Activated T-helper 2 cell treated with anti-CD3 and anti-CD28 coated beads, Interferon-gamma antibody, Interleukin-2, Interleukin-4, amounts not matched to agents 10 μg/mL and 5 μg/mL and 100 μg/mL, durations not matched to agents 14 hours and 24 hours and 36 hours (primary cell): ENCODE measurements around the gene TNFSF13. TPM values are rescaled to one million over a fixed set of nuclear protein-coding genes. Genes with fewer than 3 reads are reported as not detected.
"Not testable (repeated sequence)": the region's sequence is repeated elsewhere in the genome, so short reads cannot be mapped to it uniquely, and the experiment has no call there.

Experiments used
- DNase-seq: peaks from one replicate; pipeline ENCODE4 v3.0.0; 2021; ENCODE audit warnings: low spot score
- H3K27ac Mint-ChIP-seq: one replicate; pipeline ENCODE4 v1.8.0; 2021; ENCODE audit warnings: mixed read lengths
- H3K27me3 Mint-ChIP-seq: one replicate; pipeline ENCODE4 v1.8.0; 2021; ENCODE audit warnings: low read depth, mixed read lengths
- H3K36me3 Mint-ChIP-seq: one replicate; pipeline ENCODE4 v1.8.0; 2021; ENCODE audit warnings: low read depth, mixed read lengths
- H3K4me1 Mint-ChIP-seq: one replicate; pipeline ENCODE4 v1.8.0; 2021; ENCODE audit warnings: low read depth, mixed read lengths
- H3K4me3 Mint-ChIP-seq: one replicate; pipeline ENCODE4 v1.8.0; 2021; ENCODE audit warnings: low read depth, mild to moderate bottlenecking, moderate library complexity, mixed read lengths
- H3K9me3 Mint-ChIP-seq: one replicate; pipeline ENCODE4 v1.8.0; 2021; ENCODE audit warnings: mixed read lengths
- intact Hi-C: fragments of 100-400 bp; cut with micrococcal nuclease; formaldehyde crosslinking; loops from one replicate; pipeline ENCODE4 v1.15.1; 2023
- total RNA-seq: library from RNA; stranded (reverse); gene quantifications from 2 replicates; pipeline ENCODE4 v1.2.3, GENCODE V29; 2022

The TNFSF13 gene
- total RNA-seq, 1 donor from 2014 or later = 2.9 TPM

GRCh38 chr17:7593296-7593695 is 34.7 kb downstream of the TNFSF13 start:
- Mint-ChIP-seq H3K27me3 (no peaks in the 10 kb centered on the region), H3K4me1 (no peaks in the 10 kb centered on the region), H3K27ac (no peak overlapping the region), H3K4me3 (no peak overlapping the region), H3K9me3 (no peaks in the 10 kb centered on the region), H3K36me3 (peaks cover 70% of the 10 kb centered on the region)
- intact Hi-C loops = no loop called here
- DNase-seq = no peak

GRCh38 chr17:7597561-7597960 is 39.0 kb downstream of the TNFSF13 start:
- peaks cover 72% of the 10 kb centered on the region for H3K36me3 Mint-ChIP-seq

GRCh38 chr17:7606280-7606679 is 47.7 kb downstream of the TNFSF13 start:
- no peak for DNase-seq
- Mint-ChIP-seq H3K27me3 (no peaks in the 10 kb centered on the region), H3K4me3 (no peak overlapping the region), H3K9me3 (no peaks in the 10 kb centered on the region), H3K4me1 (peaks cover 8% of the 10 kb centered on the region), H3K27ac (no peak overlapping the region), H3K36me3 (peaks cover 57% of the 10 kb centered on the region)
- intact Hi-C loops = no loop called here

More at GRCh38 chr17:7597561-7597960, 39.0 kb downstream of the TNFSF13 start:
- H3K4me3 Mint-ChIP-seq, DNase-seq, H3K27me3 Mint-ChIP-seq, H3K4me1 Mint-ChIP-seq, intact Hi-C loops, H3K27ac Mint-ChIP-seq, H3K9me3 Mint-ChIP-seq: not testable (repeated sequence)

DNA sequence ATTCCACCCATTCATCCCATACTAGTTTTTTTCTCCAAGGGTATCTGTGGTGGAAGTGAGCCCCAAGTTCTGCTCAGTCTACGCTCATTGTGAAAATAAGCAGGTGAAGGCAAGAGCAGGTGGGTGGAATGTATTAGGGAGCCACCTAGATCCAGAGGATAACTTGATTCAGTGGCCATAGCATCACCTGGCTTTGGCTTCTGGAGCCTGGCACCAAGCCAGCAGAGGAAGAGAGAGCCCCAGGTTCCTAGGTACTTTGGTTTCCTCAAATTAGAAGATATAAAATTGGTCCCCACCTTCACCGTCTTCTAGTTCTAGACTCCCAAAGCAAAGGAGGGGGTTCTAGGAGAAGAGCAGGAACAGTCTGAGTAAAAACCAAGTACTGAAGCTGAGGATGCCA is 52.1 kb downstream of the TNFSF13 start:
- intact Hi-C loops = no loop called here
- DNase-seq = no peak
- Mint-ChIP-seq H3K27me3 (no peaks in the 10 kb centered on the region), H3K9me3 (no peaks in the 10 kb centered on the region), H3K27ac (no peak overlapping the region), H3K36me3 (peaks cover 37% of the 10 kb centered on the region), H3K4me1 (peaks cover 28% of the 10 kb centered on the region), H3K4me3 (no peak overlapping the region)

Other genes with a start within 250 kb of the TNFSF13 start
- gene GPS2, start 243.4 kb upstream of the TNFSF13 start, total RNA-seq = 57.6 and 64.9 TPM in 2 replicates
- gene NEURL4, start 229.4 kb upstream of the TNFSF13 start, total RNA-seq = 45.7 and 47.7 TPM in 2 replicates
- 361 and 382 TPM in 2 replicates for gene ACAP1, start 222.2 kb upstream of the TNFSF13 start, total RNA-seq
- gene KCTD11, start 206.6 kb upstream of the TNFSF13 start, total RNA-seq = 8.0 and 8.5 TPM in 2 replicates
- 0.25 TPM in 1 of 2 replicates, not detected in the other for gene TMEM95, start 203.6 kb upstream of the TNFSF13 start, total RNA-seq
- 4.0 and 5.2 TPM in 2 replicates for gene TNK1, start 177.7 kb upstream of the TNFSF13 start, total RNA-seq
- 75.4 and 76.2 TPM in 2 replicates for gene PLSCR3, start 164.2 kb upstream of the TNFSF13 start, total RNA-seq
- 67.3 and 67.7 TPM in 2 replicates for gene TMEM256, start 154.7 kb upstream of the TNFSF13 start, total RNA-seq
- 3.9 and 4.2 TPM in 2 replicates for gene NLGN2, start 150.9 kb upstream of the TNFSF13 start, total RNA-seq
- not detected in 2 replicates for gene SPEM1, start 138.4 kb upstream of the TNFSF13 start, total RNA-seq
- not detected in 2 replicates for gene SPEM2, start 133.1 kb upstream of the TNFSF13 start, total RNA-seq
- not detected in 2 replicates for gene SPEM3, start 129.9 kb upstream of the TNFSF13 start, total RNA-seq
- 13.4 and 14.8 TPM in 2 replicates for gene TMEM102, start 123.3 kb upstream of the TNFSF13 start, total RNA-seq
- gene FGF11, start 119.2 kb upstream of the TNFSF13 start, total RNA-seq = 4.8 and 6.1 TPM in 2 replicates
- 6.6 and 6.9 TPM in 2 replicates for gene CHRNB1, start 113.7 kb upstream of the TNFSF13 start, total RNA-seq
- gene ZBTB4, start 79.1 kb upstream of the TNFSF13 start, total RNA-seq = 20.2 and 20.3 TPM in 2 replicates
- gene SLC35G6, start 77.3 kb upstream of the TNFSF13 start, total RNA-seq = not detected in 2 replicates
- 247 and 261 TPM in 2 replicates for gene POLR2A, start 74.4 kb upstream of the TNFSF13 start, total RNA-seq
- gene TNFSF12, start 9.7 kb upstream of the TNFSF13 start, total RNA-seq = 31.8 and 36.0 TPM in 2 replicates
- gene SENP3, start 3.2 kb downstream of the TNFSF13 start, total RNA-seq = 64.9 and 69.6 TPM in 2 replicates
- gene CD68, start 20.9 kb downstream of the TNFSF13 start, total RNA-seq = 9.6 and 10.1 TPM in 2 replicates
- 98.6 and 106 TPM in 2 replicates for gene MPDU1, start 25.1 kb downstream of the TNFSF13 start, total RNA-seq
- gene SOX15, start 31.3 kb downstream of the TNFSF13 start, total RNA-seq = 0.21 and 0.60 TPM in 2 replicates
- gene FXR2, start 56.1 kb downstream of the TNFSF13 start, total RNA-seq = 59.0 and 63.1 TPM in 2 replicates
- 25.4 and 27.9 TPM in 2 replicates for gene SAT2, start 69.1 kb downstream of the TNFSF13 start, total RNA-seq
- 0.46 TPM in 1 of 2 replicates, not detected in the other for gene SHBG, start 71.4 kb downstream of the TNFSF13 start, total RNA-seq
- 0.32 and 0.37 TPM in 2 replicates for gene ATP1B2, start 92.2 kb downstream of the TNFSF13 start, total RNA-seq
- gene TP53, start 128.7 kb downstream of the TNFSF13 start, total RNA-seq = 165 and 174 TPM in 2 replicates
- gene WRAP53, start 129.7 kb downstream of the TNFSF13 start, total RNA-seq = 33.2 and 34.5 TPM in 2 replicates
- gene EFNB3, start 146.5 kb downstream of the TNFSF13 start, total RNA-seq = not detected in 2 replicates
- not detected in 2 replicates for gene DNAH2, start 159.0 kb downstream of the TNFSF13 start, total RNA-seq